Brain microvascular endothelial cell (primary cell): ENCODE measurements around the gene DRC7.

ENCODE experiments used
- DNase-seq: peaks from one replicate; pipeline ENCODE4 v3.0.0-alpha.2; 2020
- H3K27ac ChIP-seq: fragments of 250-450 bp; sonication (Bioruptor Pico); 2 replicates; pipeline ENCODE4 v1.5.1; 2020; ENCODE audit warnings: mild to moderate bottlenecking, moderate library complexity
- H3K27me3 ChIP-seq: fragments of 250-450 bp; sonication (Bioruptor Pico); replicated peaks from 2 replicates; pipeline ENCODE4 v1.5.1; 2020; ENCODE audit warnings: mild to moderate bottlenecking
- H3K36me3 ChIP-seq: fragments of 250-450 bp; sonication (Bioruptor Pico); replicated peaks from 2 replicates; pipeline ENCODE4 v1.5.1; 2020; ENCODE audit warnings: mild to moderate bottlenecking
- H3K4me3 ChIP-seq: 2 replicates; pipeline ENCODE4 v1.5.1; 2011; ENCODE audit warnings: low read depth, mild to moderate bottlenecking, control low read depth, low read length, moderate library complexity
- CTCF ChIP-seq: IDR thresholded peaks from 2 replicates; pipeline ENCODE4 v1.5.1; 2011; ENCODE audit warnings: low read depth, mild to moderate bottlenecking, moderate library complexity, low read length, control low read depth, inconsistent platforms; ENCODE audit errors: missing control alignments
- in situ Hi-C: cut with HindIII; loops from 2 replicates; pipeline ENCODE4 v1.10.0; 2017; ENCODE audit warnings: low sequenced_read_pairs, low pct_ligation_motif_present

The DRC7 gene

GRCh38 chr16:57703416-57704010 lies 8.9 kb downstream of the DRC7 start:
- H3K36me3 ChIP-seq = no peaks in the 10 kb centered on the region
- no peak overlapping the region for H3K4me3 ChIP-seq
- no peaks in the 10 kb centered on the region for H3K27me3 ChIP-seq
- no peak for TF ChIP-seq CTCF
- no peak overlapping the region for H3K27ac ChIP-seq
- in situ Hi-C loops = no loop called here
- no peak for DNase-seq

- in situ Hi-C loops = no loop called here
- no peak for DNase-seq
- Histone ChIP-seq H3K27ac (no peak overlapping the region), H3K4me3 (no peak overlapping the region), H3K36me3 (no peaks in the 10 kb centered on the region), H3K27me3 (no peaks in the 10 kb centered on the region)
- no peak for TF ChIP-seq CTCF
Observed at GRCh38 chr16:57704011-57704904, 9.7 kb downstream of the DRC7 start.

GRCh38 chr16:57704905-57705852 lies 10.6 kb downstream of the DRC7 start:
- H3K27me3 ChIP-seq = peaks cover 4% of the 10 kb centered on the region
- TF ChIP-seq CTCF = no peak
- H3K27ac ChIP-seq = no peak overlapping the region
- H3K4me3 ChIP-seq = no peak overlapping the region
- H3K36me3 ChIP-seq = no peaks in the 10 kb centered on the region
- no peak for DNase-seq
- in situ Hi-C loops = no loop called here

GRCh38 chr16:57706717-57707116 lies 12.1 kb downstream of the DRC7 start:
- Histone ChIP-seq H3K4me3 (no peak overlapping the region), H3K27me3 (peaks cover 11% of the 10 kb centered on the region), H3K36me3 (no peaks in the 10 kb centered on the region), H3K27ac (no peak overlapping the region)
- DNase-seq = no peak
- in situ Hi-C loops = no loop called here
- no peak for TF ChIP-seq CTCF

- no peaks in the 10 kb centered on the region for H3K36me3 ChIP-seq
- TF ChIP-seq CTCF = no peak
- no peak overlapping the region for H3K4me3 ChIP-seq
- DNase-seq = no peak
- in situ Hi-C loops = no loop called here
- H3K27ac ChIP-seq = no peak overlapping the region
- peaks cover 11% of the 10 kb centered on the region for H3K27me3 ChIP-seq
Observed at GRCh38 chr16:57707331-57707730, 12.7 kb downstream of the DRC7 start.
